Liver (tissue), 3 donors: Measurements from ENCODE around the gene S100A11.

Source experiments
- CTCF ChIP-seq: fragments of 150-350 bp; IDR thresholded peaks from 2 replicates; pipeline ENCODE4 v1.5.1; 2017; ENCODE audit warnings: improper control_type of control experiment, low read depth, low read length; ENCODE audit not compliant: missing input control
- GABPA ChIP-seq, 2 donors: IDR thresholded peaks in 1 of 2; conservative IDR thresholded peaks in 1 of 2; 2 replicates each; pipeline ENCODE4 v1.6.1; 2016; ENCODE audit warnings: antibody characterized with exemption in 2 of 2, mild to moderate bottlenecking in 1 of 2, moderate library complexity in 1 of 2
- MAX ChIP-seq: IDR thresholded peaks from 2 replicates; pipeline ENCODE4 v1.6.1; 2016; ENCODE audit warnings: antibody characterized with exemption
- YY1 ChIP-seq: IDR thresholded peaks from 2 replicates; pipeline ENCODE4 v1.6.1; 2016; ENCODE audit warnings: antibody characterized with exemption, mild to moderate bottlenecking
- ZBTB33 ChIP-seq: IDR thresholded peaks from 2 replicates; pipeline ENCODE4 v1.6.1; 2016; ENCODE audit warnings: antibody characterized with exemption
- donor health status: healthy.
- donor health status: healthy.

- no peak for TF ChIP-seq ZBTB33
- TF ChIP-seq MAX: no peak
- no peak for TF ChIP-seq YY1
- TF ChIP-seq CTCF: no peak
- no peak for TF ChIP-seq GABPA (IDR thresholded peaks at IDR 0.05 in 1 of 2, conservative IDR thresholded peaks at IDR 0.05 in 1 of 2)
These were observed 50.2 kb downstream of the S100A11 start for GRCh38 chr1:151986501-151987190.
